GM21717 (cell line): Measurements from ENCODE around the gene CTSD.

Experiments used
- ATAC-seq: cut with Tn5 transposase; IDR thresholded peaks from one replicate; pipeline ENCODE4 v1.9.1; 2021; ENCODE audit warnings: mild to moderate bottlenecking, moderate library complexity; ENCODE audit not compliant: unreplicated experiment

CTSD gene

DNA sequence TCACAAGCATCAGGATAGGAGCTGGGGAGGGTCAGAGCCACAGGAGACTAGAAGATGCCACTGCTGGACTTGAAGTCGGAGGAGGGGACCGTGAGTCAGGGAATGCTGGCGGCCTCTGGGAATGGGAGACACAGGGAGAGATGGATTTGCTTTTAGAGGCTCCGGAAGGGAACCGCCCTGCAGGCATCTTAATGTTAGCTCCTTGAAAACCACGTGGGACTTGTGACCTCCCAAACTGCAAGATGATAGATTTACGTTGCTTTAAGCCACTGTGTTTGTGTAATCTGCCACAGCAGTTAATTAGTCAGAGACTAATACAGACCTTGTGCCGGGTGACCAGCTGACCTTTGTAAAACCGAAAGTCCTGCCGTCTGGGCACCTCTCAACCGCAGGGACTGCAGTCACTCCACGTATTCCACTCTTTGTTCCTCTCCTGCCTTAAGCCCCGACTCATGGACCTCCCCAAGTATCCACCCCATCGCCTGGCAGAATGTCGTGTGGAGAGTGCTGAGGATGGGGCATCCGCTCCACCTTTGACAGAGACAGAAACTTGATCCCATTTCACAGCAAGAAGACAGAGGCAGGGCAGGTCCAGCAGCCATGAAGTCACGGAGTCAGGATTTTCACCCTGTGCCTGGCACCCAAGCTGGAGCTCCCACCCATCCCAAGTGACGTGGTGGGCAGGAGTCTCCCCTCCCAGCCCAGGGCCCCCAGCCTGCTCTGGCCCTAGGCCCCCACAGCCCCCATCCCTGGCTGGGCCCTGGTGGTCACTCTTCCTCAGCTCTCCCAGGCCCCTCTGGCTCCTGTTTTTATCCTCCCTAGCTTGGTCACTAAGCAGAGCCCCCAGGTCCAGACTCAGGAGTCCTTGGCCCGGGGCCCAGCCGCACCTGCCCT, 19.4 kb upstream of the CTSD start:
- no peak for ATAC-seq

DNA sequence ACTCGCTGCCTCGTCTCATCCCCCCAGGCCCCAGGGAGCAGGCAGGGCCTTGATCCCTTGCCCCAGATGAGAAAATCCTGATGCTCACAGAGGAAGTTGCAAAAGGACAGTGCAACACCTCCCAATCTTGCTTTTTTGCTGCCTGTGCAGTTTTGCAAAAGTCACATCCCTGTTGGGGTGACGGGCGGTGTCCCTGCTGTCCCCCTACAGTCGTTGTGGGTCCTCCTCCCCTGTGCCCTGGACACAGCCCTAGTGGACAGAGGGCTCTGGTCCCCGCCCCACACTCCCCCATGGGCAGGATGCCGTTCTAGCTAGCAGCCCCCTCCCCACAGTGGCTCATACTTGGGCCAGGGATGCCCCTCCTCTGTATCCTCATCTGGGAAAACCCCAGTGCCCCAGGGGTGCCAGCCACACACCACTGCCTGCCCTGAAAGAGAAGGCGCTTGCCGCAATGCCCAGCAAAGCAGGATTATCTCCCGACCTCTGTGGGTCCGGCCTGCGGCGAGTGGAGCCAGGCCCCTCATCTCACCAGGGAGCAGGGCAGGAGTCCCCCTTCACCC, 18.4 kb upstream of the CTSD start:
- ATAC-seq, result no peak

DNA sequence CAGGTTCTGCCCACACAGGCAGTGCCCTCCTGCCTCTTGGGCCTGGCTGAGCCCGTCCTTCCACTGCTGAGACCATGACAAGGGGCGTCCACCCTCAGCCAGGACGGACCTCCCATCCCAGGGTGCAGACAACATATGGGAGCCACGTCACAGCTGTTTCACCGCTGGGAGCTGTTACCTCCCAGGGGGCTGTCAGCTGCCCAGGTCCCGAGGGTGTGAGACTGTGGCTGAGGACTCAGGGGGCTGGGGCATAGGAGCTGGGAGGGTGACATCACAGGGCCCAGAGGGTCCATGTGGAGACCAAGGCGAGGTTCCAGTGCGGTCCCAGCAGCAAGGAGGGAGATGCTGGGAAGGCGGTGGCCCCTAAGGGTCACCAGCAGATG, 17.9 kb upstream of the CTSD start:
- ATAC-seq, result no peak

DNA sequence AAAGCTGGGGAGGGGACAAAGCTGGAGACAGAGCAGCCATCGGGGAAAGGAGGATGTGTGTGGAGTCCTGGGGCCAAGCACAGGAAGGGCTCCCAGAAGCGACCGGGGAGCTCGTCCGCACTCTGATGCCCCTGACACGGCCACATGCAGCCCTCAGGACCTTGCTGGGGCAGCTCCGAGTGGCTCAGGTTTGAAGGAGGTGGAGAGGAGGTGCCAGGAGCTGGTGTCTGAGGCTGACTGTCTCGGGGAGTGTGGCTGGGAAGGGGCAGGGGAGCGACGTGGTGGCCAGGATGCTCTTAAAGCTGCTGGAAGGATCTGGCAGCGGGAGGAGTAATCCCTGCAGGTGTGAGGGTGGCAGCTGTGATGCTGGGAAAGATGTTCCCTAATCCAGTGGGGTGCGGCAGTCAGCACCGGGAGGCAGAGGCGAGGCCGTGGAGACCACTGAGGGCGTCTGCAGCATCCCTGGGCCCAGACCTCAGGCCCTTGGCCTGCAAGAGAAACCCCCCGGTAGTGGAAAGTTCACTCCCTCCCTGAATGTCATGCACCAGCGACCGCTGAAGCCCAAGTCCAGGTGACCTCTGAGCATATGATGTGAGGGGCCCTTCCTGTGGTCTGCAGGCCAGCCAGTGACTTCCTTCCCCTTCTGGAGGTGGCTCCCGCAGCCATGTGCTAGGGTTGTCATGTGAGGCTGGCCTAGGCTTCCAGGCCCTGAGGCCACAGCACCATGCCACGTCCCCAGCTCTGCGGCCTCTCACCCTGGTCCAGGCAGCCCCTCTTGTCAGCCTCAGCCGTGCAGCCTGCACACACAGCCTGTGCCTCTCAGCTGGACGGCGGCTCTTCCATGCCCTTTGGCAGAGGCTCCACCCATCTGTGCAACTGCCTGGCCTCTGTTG, 17.2 kb upstream of the CTSD start:
- no peak for ATAC-seq

DNA sequence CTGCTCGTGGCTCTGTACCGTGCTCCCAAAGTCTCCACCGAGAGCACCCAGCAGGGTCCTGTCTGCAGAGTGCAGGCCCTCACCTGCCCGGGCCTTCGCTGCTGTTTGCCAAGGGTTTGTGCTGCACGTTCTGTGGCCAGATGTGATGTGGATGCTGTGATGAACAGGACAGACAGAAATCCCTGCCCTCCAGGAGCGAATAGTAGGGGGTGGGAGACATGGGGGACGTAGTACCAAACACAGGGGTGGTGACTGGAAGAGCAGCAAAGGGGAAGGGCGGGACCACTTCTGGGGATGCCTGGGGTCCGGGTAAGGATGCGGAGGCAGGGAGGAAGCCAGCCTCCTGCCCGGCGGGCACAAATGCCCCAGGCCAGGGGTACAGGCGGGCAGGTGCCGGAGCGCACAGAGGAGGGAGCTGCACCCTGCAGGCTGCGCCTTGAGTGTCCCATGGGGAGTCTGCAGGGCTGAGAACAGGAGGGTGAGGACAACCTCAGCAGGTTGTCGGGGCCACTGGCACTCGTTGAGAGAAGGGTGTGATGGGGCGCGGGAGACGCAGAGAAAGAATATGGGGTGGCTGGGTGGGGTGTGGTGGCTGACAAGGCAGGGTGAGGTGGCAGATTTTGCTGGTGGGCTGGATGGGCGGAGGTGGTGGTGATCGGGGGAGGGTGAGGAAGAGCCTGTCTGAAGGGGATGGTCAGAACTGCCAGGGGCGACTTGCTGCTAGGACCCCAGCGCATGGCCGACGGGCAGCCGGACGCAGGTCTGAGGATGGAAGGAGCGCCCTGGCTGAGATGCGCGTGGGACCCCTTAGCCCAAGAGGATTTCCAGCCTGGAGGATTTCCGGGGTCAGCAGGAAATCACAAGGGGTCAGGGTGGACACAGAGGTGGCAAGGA, 16.3 kb upstream of the CTSD start:
- no peak for ATAC-seq

DNA sequence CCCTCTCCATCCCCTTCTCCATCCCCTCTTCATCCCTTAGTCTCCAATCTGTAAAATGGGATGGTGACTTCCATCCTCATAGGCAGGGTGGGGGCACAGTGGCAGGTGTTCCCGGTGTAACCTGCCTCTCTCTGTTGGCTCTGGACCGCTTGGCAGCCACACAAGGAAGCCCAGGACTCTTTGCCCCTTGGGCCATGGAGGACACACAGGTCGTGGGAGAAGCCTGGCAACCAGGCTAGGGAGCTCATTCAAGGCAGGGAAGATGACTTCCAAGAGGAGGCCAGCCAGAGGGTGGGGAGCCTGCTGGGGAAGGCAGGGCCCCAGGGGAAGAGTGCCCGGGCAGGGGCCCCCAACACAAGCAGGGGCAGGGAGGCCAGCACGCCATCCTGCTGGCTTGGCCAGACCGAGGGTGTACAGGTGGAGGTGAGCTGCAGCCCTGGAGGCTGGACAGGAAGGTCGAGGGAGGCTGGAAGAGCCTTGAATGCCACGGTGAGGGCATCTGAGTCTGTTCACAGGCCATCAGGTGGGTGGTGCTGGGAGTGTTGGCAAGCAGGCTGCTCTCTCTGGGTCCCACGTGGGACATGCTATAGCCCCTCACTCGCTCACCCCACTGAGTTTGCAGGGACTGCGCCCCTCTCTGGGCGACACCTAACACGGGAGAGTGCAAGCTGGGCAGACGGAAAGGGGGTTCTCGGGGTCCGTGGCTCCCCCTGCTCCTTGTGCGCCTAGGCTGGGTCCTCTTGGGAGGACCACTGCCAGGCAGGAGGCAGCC, 15.5 kb upstream of the CTSD start:
- no peak for ATAC-seq

DNA sequence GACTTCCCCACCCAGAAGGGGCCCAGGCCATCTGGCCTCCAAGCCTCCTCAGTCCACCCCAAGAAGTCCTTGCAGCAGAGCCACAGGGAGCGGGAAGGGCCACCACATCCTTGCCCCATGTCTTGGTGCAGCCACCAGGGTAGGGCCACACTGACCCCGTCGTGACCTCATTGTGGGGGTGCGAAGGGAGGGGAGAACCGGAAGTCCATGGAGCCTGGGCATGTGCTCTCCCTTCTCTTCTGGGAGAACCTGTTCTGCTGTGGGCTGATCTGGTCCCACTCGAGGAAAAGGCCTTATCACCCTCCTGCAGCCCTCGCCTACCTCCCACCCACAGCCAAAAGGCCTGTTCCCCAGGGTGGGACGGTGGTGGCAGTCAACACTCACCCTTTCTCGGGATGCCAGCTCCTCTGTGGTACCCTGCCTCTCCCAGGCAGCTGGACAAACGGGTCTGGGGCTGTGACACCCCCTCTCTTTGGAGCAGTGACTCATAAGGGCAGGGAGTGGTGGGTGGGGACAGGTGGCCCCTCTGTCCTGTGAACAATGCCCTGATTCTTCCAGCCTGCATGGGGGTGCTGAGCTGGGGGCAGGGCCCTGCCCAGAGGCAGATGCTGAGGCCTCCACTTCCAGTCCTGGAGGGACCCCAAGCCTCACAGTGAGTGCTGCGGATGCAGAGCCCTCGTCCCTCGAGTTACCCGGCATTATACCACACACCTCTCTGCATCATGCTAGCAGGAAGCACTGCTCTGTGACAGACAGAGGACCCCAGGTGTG, 14.6 kb upstream of the CTSD start:
- ATAC-seq, result no peak

DNA sequence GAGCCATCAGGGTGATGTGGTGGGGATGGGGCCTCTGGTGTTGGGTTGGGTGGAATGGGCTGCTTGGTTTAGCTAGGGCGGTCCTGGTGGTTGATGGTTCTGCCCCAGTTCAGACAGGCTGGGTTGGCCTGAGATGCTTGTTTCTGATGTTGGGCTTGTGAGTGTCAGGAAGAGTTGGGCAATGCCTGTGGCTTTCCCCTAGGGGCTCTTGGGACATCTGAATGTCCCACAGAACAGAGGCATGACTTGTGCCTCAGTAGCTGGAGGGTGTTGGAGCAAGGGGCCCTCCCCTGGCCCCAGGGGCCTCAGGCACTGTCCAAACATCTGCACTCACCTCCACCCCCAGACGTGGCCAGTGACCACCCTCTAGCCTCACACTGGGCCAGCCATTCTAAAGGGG, 14.0 kb upstream of the CTSD start:
- no peak for ATAC-seq

DNA sequence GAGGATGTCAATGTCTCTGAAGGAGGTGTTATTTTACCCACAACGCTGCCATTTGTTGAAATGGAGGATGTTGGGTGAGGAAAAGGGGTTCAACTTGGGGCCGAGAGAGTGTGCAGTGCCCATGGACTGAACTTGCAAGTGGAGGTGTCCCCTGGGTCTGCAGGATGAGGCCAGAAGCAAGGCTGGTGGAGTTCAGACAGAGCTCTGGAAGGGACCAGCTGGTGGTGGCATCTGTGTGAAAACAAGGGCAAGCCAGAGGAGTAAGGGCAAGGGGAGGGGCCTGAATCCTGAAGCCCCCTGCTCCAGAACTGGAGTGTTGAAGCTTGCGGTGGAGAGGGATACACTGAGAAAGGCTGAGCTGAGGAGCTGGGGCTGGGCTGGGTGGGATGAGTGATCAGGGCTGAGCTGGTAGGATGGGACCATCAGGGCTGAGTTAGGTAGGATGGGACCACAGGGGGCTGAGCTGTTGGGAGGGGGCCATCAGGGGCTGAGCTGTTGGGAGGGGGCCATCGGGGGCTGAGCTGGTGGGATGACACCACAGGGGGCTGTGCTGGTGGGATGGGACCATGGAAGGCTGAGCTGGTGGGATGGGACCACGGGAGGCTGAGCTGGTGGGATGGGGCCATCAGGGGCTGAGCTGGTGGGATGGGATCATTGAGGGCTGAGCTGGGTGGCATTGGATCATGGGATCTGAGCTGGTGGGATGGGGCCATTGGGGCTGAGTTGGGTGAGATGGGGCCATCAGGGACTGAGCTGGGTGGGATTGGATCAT, 13.4 kb upstream of the CTSD start:
- no peak for ATAC-seq

DNA sequence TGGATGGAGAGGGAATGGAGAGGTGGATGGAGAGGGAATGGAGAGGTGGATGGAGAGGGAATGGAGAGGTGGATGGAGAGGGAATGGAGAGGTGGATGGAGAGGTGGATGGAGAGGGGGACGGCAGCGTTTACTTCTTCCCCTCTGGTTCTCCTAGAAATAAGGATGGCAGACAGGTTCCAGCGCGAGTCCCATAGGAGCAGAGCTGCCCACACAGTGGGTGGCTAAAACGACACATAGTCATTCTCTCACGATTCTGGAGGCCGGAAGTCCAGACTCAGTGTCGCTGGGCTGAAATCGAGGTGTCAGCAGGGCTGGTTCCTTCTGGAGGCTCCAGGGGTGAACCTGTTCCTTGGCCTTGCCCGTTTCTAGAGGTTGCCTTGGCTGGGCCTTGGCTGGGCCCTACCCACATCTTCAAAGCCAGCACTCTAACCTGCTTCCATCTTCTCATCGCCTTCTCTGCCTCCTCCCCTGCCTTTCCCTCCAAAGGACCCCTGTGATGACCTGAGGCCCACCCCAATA, 12.7 kb upstream of the CTSD start:
- ATAC-seq, result no peak

DNA sequence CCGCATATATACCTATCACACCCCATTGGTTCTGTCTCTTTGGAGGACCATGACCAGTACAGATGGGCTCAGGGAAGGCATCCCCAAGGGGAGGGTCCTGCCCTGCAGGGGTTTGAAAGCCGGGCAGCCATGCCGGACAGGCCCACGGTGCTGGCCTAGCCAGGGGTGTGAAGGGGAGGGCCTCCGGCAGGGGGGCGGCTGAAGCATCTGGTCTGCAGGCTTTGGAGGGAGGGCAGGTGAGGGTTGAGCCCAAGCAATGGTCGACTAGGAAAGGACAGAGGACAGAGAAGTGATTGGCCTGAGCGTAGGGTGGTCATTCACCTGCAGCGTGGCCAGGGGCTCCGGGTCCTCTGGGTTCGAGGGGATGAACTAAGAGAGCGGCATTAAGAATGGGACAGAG, 11.2 kb upstream of the CTSD start:
- ATAC-seq, result no peak

DNA sequence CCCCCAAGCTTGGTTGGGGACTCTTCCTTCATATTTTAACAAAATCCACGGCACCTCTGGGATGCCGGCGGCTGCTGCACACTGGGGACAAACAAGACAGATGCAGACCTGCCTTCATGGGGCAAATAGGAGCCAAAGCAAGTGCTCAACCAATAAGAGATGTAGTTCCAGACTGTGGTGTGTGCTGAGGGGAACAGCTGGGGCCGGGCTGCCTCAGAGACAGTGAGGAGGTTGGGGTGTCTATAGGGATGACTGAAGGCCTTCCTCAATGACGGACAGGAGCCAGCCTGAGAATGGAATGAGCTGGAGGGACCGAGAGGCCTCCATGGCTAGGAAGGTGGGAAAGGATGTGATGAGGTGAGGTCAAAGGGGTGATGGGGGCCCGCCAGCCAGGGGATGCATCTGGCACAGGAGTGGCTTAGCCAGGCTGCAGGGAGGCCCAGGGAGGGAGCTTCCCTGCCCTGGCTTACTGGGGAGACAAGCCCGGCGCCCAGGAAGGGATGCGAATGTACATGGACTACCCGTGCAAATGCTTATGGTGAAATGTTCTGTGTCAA, 10.3 kb upstream of the CTSD start:
- no peak for ATAC-seq

DNA sequence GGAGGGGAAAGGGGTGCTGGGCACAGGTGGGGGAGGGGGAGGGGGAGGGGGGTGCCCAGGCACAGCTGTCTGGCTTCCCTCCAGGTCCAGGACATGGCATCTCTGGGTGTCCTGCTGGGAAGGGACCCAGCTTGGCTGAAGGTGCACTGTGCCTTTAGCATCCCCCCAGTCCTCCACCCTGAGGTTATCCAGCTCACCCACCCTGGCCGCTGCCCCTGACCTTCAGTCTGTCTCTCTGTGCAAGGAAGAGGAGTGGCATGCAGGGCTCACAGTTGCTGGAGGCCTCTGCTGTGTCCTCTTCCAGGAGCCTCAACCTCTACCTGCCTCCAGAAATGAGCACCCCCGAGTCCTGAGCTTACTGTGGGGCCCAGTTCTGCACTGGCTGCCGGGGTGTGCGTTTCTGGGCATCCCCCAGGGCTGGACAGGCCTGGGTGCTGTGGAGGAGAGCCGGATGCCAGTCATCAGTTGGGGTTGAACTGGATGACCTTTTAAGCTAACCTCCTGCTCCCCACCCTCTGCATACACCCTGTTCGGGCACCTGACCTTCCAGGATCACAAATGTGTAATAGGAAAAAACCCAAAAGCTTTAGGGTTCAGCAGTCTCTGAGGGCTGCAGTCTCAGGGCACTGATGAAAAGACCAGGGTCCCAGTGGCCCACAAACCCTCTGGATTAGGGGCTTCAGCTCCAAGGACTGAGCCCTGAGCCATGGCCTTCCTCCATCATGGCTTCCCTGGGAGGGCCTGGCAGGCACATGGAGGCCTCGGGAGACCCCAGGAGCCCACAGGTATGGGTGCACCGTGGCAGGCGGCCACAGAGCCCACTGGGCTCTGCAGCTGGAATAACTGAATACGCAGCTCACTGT, 9.6 kb upstream of the CTSD start:
- no peak for ATAC-seq

DNA sequence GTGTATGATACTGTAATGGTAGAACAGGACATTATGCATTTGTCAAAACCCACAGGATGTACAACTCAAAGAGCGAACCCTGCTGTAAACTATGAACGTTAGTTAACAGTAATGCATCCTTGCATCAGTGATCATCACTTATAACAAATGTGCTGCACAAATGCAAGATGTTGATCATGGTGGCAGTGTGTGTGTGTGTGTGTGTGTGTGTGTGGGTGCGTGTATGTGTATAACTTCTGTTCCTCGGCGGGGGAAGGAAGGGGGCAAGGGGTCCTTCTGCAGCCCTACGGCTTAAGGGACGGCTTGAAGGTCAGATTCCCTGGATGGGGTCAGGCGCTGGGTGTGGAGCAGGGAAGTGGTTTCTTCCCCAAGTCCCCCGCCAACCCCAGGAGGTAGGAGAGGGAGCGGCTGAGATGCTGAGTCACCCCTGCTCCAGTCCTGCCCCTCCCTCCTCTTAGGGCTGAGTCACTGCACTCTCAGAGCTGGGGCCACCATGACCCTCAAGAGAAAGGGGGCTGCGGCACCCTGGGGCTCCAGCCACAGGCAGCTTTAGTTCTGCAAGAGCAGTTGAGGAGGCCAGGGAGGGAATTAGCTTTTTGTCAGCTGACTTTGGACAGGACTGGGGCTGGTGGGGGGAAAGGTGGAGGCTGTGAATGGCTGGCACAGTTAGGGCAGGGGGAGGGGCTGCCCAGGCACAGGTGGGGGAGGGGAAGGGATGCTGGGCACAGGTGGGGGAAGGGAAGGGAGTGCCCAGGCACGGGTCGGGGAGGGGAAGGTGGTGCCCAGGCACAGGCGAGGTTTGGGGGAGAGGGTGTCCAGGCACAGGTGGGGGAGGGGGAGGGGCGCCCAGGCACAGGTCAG, 8.8 kb upstream of the CTSD start:
- no peak for ATAC-seq

DNA sequence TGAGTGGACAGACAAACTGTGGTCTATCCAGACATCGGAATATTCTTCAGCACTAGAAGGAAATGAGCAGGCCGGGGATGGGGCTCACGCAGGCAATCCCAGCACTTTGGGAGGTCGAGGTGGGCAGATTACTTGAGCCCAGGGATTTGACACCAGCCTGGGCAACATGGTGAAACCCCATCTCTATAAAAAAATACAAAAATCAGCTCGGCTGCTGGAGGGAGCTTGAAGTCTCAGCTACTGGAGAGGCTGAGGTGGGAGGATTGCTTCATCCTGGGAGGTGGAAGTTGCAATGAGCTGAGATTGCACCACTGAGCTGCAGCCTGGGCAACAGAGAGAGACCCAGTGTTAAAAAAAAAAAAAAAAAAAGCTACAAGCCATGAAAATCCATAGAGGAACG, 8.0 kb upstream of the CTSD start:
- ATAC-seq, result no peak

DNA sequence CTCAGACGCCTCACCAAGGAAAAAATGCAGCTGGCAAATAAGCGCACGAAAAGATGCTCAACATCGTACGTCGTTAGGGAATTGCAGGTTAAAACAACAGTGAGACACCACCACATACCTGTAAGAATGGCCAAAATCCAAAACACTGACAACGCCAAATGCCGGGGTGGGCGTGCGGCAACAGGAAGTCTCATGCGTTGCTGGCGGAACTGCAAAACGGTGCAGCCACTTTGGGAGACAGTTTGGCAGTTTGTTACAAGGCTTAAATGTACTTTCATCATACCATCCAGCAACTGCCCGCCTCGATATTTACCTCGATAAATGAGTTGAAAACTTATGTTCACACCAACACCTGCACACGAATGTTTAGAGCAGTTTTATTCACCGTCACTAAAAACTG, 7.5 kb upstream of the CTSD start:
- no peak for ATAC-seq
